K562 (cell line): ENCODE measurements around the gene IGFBP4. TPM values are rescaled to one million over a fixed set of nuclear protein-coding genes. Genes with fewer than 3 reads are reported as not detected.

Experiments used
- ATAC-seq: fragments of 200-7000 bp; cut with Tn5 transposase; 3 replicates; pipeline ENCODE4 v1.9.1; 2020; ENCODE audit warnings: moderate library complexity
- BruUV-seq: library from RNA; stranded (reverse); fragments of 400-500 nt; replicated peaks from 2 replicates; lab custom pipeline; 2021; lab: Mats Ljungman, UMichigan
- CTCF ChIA-PET: fragments of 300-600 bp; formaldehyde crosslinking; extraction: SDS; loops from one replicate; lab custom pipeline; 2021; ENCODE audit warnings: low intra/inter-chr PET ratio; lab: Yijun Ruan, JAX
- POLR2A ChIA-PET: fragments of 300-600, 350-650 bp; sonication (Branson Sonifier 250); formaldehyde crosslinking; extraction: SDS; loops from one replicate; lab custom pipeline; 2021; ENCODE audit warnings: antibody characterized with exemption, inconsistent platforms; lab: Yijun Ruan, JAX
- DNase-seq, 4 experiments: peaks; one replicate each; pipeline versions ENCODE4 v3.0.0 to v3.0.0-alpha.2; 2011 to 2018; ENCODE audit warnings: low spot score in 3 of 4, mixed read lengths in 3 of 4; ENCODE audit errors: extremely low read depth in 1 of 4
- FAIRE-seq: peaks from 2 replicates; lab custom pipeline; 2011; peaks lifted over from hg19 to GRCh38; lab: Jason Lieb, UNC
- H2AFZ ChIP-seq: 2 replicates; pipeline ENCODE4 v1.6.0; 2011; ENCODE audit warnings: low read depth, low read length, control low read depth, inconsistent platforms
- H3K27ac ChIP-seq: fragments of 200-600 bp; 3 replicates; pipeline ENCODE4 v1.8.0; 2011; ENCODE audit warnings: low read depth, mild to moderate bottlenecking, control low read depth, inconsistent platforms, low read length, moderate library complexity, mixed read lengths; ENCODE audit errors: extremely low read depth
- H3K27me3 ChIP-seq, 2 experiments: fragments of 300-600 bp in 1 of 2; 2 replicates in 1 of 2; 3 replicates in 1 of 2; pipeline versions ENCODE4 v1.6.0 to v1.8.0; 2011; ENCODE audit warnings: inconsistent platforms in 2 of 2, low read length in 2 of 2, mild to moderate bottlenecking in 1 of 2, mixed read lengths in 1 of 2, moderate library complexity in 1 of 2; ENCODE audit not compliant: control insufficient read depth in 2 of 2, insufficient read depth in 2 of 2
- H3K36me3 ChIP-seq: fragments of 300-600 bp; 3 replicates; pipeline ENCODE4 v1.8.0; 2011; ENCODE audit warnings: mild to moderate bottlenecking, low read length, inconsistent platforms; ENCODE audit not compliant: control insufficient read depth, insufficient read depth
- H3K4me1 ChIP-seq, 2 experiments: fragments of 200-600 bp in 1 of 2; replicated peaks in 1 of 2; 2 replicates in 1 of 2; 3 replicates in 1 of 2; pipeline versions ENCODE4 v1.5.1 to v1.8.0; 2011; ENCODE audit warnings: inconsistent platforms in 2 of 2, low read length in 2 of 2, mild to moderate bottlenecking in 1 of 2, mixed read lengths in 1 of 2, moderate library complexity in 1 of 2; ENCODE audit not compliant: control insufficient read depth in 2 of 2, insufficient read depth in 2 of 2
- H3K4me2 ChIP-seq: 2 replicates; pipeline ENCODE4 v1.6.1; 2011; ENCODE audit warnings: low read length, control low read depth, inconsistent platforms, mixed read lengths; ENCODE audit not compliant: insufficient read depth
- H3K4me3 ChIP-seq: fragments of 200-600 bp; sonication (generic), shearing (Covaris generic); 2 replicates; pipeline ENCODE4 v1.5.1; 2016; ENCODE audit warnings: control low read depth, inconsistent platforms
- H3K79me2 ChIP-seq: fragments of 200-600 bp; 3 replicates; pipeline ENCODE4 v1.8.0; 2011; ENCODE audit warnings: low read length, inconsistent platforms; ENCODE audit not compliant: control insufficient read depth, insufficient read depth
- H3K9ac ChIP-seq, 2 experiments: 2 replicates each; pipeline versions ENCODE4 v1.6.0 to v1.6.1; 2011; ENCODE audit warnings: low read depth in 2 of 2, low read length in 2 of 2, control low read depth in 1 of 2, inconsistent platforms in 1 of 2, mild to moderate bottlenecking in 1 of 2, mixed read lengths in 1 of 2; ENCODE audit not compliant: insufficient read depth in 1 of 2
- H3K9me1 ChIP-seq: one replicate; pipeline ENCODE4 v1.6.0; 2011; ENCODE audit warnings: inconsistent platforms, mild to moderate bottlenecking, low read length, moderate library complexity; ENCODE audit not compliant: control insufficient read depth, insufficient read depth
- H3K9me3 ChIP-seq: replicated peaks from 2 replicates; pipeline ENCODE4 v1.5.1; 2011; ENCODE audit warnings: low read depth, low read length, inconsistent platforms; ENCODE audit not compliant: control insufficient read depth, insufficient read depth
- H4K20me1 ChIP-seq: replicated peaks from 2 replicates; pipeline ENCODE4 v1.6.1; 2011; ENCODE audit warnings: low read length, inconsistent platforms, mixed read lengths; ENCODE audit not compliant: control insufficient read depth, insufficient read depth
- U2AF1 ChIP-seq: fragments of 200-400 bp; formaldehyde crosslinking; optimal IDR thresholded peaks from 2 replicates; pipeline ENCODE3; 2017; ENCODE audit warnings: mild to moderate bottlenecking, low read depth, low read length, moderate library complexity
- YY1 ChIP-seq, 3 experiments: IDR thresholded peaks; 2 replicates each; pipeline ENCODE4 v1.6.1; 2011; ENCODE audit warnings: low read length in 2 of 3, mild to moderate bottlenecking in 2 of 3, moderate library complexity in 2 of 3, borderline replicate concordance in 1 of 3, control low read depth in 1 of 3, low read depth in 1 of 3; ENCODE audit not compliant: insufficient read depth in 3 of 3, insufficient replicate concordance in 2 of 3, control insufficient read depth in 1 of 3, insufficient read length in 1 of 3; ENCODE audit errors: extremely low read depth in 1 of 3
- WGBS: fragments of 100-300 bp; shearing (Covaris generic); methylation state at CpG from one replicate; pipeline ENCODE4 v1.1.6; 2016; ENCODE audit warnings: low coverage, mixed read lengths; ENCODE audit not compliant: insufficient coverage; ENCODE audit errors: missing lambda C conversion rate; 5-methylcytosine and 5-hydroxymethylcytosine counted together
- in situ Hi-C: fragments of 300-500 bp; cut with MboI; formaldehyde crosslinking; loops from 4 replicates; pipeline ENCODE4 v1.15.0; 2018; ENCODE audit warnings: inconsistent platforms, mixed read lengths
- intact Hi-C: fragments of 100-400 bp; cut with micrococcal nuclease; formaldehyde crosslinking; loops from 2 replicates; pipeline ENCODE4 v1.14.2; 2022
- polyA plus RNA-seq, 8 experiments: library from polyadenylated mRNA; depleted of rRNA in 4 of 8; stranded (reverse) in 5 of 8; unstranded in 3 of 8; fragments of >200 nt; fragmentation: Nextera tagmentation in 2 of 8; fragmentation: Illumina TruSeq in 1 of 8; extraction: Ambion mirVana in 2 of 8; extraction: Trizol in 1 of 8; gene quantifications; 2 replicates each; pipeline versions ENCODE4 v1.2.1 to v1.2.3, GENCODE V29; 2011 to 2014; ENCODE audit warnings: inconsistent platforms in 1 of 8, missing spikeins in 1 of 8
- total RNA-seq, 7 experiments: library from RNA; depleted of rRNA in 6 of 7; stranded (reverse); fragments of >200 nt in 6 of 7; fragmentation: Illumina TruSeq in 2 of 7; extraction: Trizol in 2 of 7; gene quantifications; 2 replicates each; pipeline versions ENCODE4 v1.2.1 to v1.2.3, GENCODE V29; 2011 to 2021; ENCODE audit warnings: low replicate concordance in 1 of 7

IGFBP4 gene
- total and polyA plus RNA-seq, 9 of the 15 experiments (the other 6 are each of a cell fraction or from before 2014, with no cell fraction given) = 8.8 to 99.8 (median 18.6) TPM

- no TSS peak for BruUV-seq
- no peaks in the 10 kb centered on the region for H3K79me2 ChIP-seq
- in situ Hi-C loops = no loop called here
- no peaks in the 10 kb centered on the region for H3K27me3 ChIP-seq
- no peak overlapping the region for H3K4me2 ChIP-seq
- ChIA-PET CTCF (interaction anchor here (0.6 to 1.1 kb wide), 3 partner anchors 15 to 85 kb away, joined by 3 to 5 read pairs (median 3); no protein-coding TSS in a partner anchor), POLR2A (interaction anchor here (0.6 to 2.1 kb wide), 3 partner anchors 11 to 16 kb away, joined by 3 to 13 read pairs (median 6); no protein-coding TSS in a partner anchor)
- peak; percentile 68 for FAIRE-seq
- TF ChIP-seq YY1 (IDR thresholded peaks at IDR 0.05; ENCODE audit: borderline replicate concordance in 1 of 3, control insufficient read depth in 1 of 3, extremely low read depth in 1 of 3, insufficient read depth in 3 of 3, insufficient read length in 1 of 3, insufficient replicate concordance in 2 of 3, low read depth in 1 of 3, low read length in 2 of 3) (peak in 1 of 3 experiments; percentile 21), U2AF1 (no peak)
- no peak overlapping the region for H3K4me3 ChIP-seq
- H4K20me1 ChIP-seq = no peaks in the 10 kb centered on the region
- no peaks in the 10 kb centered on the region for H3K36me3 ChIP-seq
- no peaks in the 10 kb centered on the region for H3K9me3 ChIP-seq
- DNase-seq = peak; percentile 53 to 62 (median 57)
- H3K4me1 ChIP-seq = peaks cover 11 to 31% of the 10 kb centered on the region in 2 experiments; a peak in 4 of 5 replicates
- no peaks in the 10 kb centered on the region for H3K9me1 ChIP-seq
- WGBS = 45% methylated on average over 9 of the region's 9 CpGs
- H3K27ac ChIP-seq = no peak overlapping the region
- H3K9ac ChIP-seq = peak overlapping the region in 1 of 2 experiments; percentile 23; a peak in 2 of 4 replicates
- peak; percentile 62 for ATAC-seq
- intact Hi-C loops = loop anchor here (5.0 to 10.0 kb wide), 2 partner anchors 32 to 110 kb away; partner anchors contain the start of genes GJD3 and IGFBP4
- H2AFZ ChIP-seq = peak overlapping the region; percentile 46; the same call in 1 of the 2 replicates
Measured at GRCh38 chr17:40474419-40475002, 31.3 kb downstream of the IGFBP4 start.
